HK-2 (cell line): ENCODE measurements around the gene CELA1.
A peak's percentile ranks its signal among the peaks of the same experiment; 100 is the strongest.
"Not testable (repeated sequence)": the region's sequence is repeated elsewhere in the genome, so short reads cannot be mapped to it uniquely, and the experiment has no call there.

ENCODE experiments used
- DNase-seq: peaks from one replicate; pipeline ENCODE4 v3.0.0-alpha.2; 2018; ENCODE audit not compliant: unreplicated experiment

Gene CELA1

DNA sequence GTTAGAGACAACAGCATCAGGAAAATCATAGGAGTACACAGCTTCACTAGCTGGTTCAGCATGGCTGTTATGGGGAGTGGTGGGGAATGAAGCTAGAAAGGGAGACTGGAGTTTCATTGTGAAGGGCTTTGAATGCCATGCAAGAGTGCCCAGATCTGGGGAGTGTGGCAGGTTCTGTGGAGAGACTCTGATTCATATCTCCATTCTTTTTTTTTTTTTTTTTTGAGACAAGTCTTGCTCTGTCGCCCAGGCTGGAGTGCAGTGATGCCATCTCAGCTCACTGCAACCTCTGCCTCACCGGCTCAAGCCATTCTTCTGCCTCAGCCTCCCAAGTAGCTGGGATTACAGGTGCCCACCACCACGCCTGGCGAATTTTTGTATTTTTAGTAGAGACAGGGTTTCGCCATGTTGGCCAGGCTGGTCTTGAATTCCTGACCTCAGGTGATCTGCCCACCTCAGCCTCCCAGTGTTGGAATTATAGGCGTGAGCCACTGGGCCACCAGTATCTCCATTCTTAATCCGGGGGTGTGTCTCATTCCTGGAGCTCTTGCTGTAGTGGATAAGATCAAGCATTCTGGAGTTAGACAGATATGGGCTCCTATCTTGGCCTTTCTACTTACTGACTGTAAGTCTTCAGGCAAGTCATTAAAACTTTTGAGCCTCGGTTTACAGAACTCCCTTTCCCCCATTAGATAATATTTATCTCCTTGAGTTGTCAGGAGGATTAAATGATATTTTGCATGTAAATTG lies 28.2 kb downstream of the CELA1 start:
- DNase-seq: not testable (repeated sequence)

DNA sequence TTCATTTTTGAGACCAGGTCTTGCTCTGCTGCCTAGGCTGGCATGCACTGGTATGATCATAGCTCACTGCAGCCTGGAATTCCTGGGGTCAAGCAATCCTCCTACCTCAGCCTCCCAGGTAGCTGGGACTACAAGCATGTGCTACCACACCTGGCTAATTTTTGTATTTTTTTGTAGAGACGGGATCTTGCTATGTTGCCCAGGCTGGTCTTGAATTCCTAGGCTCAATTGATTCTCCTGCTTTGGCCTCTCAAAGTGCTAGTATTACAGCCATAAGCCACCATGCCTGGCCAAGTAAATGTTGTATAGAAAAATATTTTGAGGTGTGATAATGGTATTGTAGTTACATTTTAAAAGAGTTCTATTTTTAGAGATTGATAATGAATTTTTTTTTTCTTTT lies 35.1 kb downstream of the CELA1 start:
- DNase-seq: no peak

DNA sequence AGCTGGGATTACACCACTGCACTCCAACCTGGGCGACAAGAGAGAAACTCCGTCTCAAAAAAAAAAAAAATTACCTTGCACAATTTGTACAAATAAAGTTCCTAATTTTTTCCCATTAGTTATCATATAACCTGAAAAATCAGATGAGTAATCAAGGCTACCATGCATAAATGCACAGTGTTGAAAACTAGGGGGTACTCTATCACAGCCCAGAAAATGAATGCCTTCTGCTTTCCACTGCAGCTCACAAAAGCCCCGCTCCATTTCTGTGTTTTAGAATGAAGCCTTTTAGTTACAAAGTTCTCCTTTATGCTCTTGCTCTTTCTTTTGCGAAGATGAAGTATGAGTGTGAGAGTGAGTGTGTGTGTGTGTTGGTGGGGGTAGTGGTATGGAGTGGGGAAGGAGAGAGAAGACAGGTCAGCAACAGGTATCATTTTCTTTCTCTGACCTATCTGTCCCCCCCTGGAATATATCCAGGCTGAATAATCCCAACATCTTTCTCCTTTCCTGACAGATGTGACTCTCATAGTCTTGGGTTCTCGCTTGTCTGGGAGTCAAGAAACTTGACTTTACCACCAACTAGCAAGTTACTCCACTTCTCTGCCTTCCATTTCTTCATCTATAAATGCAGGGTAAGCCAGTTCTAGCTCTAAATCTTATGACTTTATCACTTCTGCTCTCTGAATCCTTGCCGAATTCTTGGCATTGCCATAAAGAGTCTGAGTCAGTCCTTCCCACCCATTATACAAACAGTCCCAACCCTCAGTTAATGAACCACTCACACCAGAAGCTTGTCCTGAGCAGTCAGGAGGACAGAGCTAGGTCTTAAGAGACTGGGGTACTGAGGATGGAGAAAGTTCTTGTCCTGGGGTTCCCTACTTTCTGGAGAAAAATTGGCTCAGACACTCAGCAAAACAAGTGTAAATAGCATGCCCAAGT lies 38.6 kb downstream of the CELA1 start:
- DNase-seq: peak; percentile 14

DNA sequence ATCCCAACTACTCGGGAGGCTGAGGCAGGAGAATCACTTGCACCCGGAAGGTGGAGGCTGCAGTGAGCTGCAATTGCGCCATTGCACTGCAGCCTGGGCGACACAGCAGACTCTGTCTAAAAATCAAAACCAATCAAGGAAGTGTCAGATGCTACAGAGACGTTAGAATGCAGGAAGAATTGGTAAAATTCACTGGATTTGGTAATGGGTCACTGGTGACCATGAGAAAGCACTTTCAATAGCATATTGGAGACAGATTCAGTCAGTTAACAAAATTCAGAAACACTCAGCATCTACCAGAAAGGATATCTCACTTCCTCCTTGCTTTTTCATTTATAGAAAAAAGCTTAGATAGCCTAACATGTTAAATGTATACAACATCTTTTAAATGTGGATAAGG lies 40.0 kb downstream of the CELA1 start:
- DNase-seq: no peak

DNA sequence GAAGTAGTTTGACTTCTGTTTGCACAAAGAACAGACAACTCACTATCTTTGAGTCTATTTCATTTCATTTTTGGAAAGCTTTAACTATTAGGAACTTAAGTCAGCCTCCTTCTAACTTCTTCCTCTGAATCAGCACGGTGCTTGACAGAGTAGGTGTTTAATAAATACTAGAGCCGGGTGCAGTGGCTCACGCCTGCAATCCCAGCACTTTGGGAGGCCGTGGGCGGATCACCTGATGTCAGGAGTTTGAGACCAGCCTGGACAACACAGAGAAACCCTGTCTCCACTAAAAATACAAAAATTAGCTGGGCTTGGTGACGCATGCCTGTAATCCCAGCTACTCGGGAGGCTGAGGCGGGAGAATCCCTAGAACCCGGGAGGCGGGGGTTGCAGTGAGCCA lies 45.7 kb downstream of the CELA1 start:
- not testable (repeated sequence) for DNase-seq

DNA sequence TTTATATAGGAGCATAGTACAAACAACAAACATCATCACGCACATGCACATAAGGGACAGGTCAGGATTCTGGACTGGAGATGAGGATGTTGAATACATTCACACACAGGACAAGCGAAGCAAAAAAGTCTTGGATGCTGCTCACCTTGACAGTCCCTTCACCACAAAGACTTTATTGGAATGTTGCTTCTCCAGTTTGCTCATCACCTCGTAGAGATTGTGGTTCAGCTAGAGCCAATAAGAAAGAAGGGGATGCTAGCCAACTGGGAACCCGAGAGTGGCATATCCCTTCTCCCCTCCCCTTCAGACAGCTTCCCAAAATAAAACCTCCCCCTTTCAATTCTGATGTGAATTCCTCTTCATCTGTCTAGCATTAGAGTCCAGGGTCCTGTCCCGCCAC lies 50.8 kb downstream of the CELA1 start:
- no peak for DNase-seq

DNA sequence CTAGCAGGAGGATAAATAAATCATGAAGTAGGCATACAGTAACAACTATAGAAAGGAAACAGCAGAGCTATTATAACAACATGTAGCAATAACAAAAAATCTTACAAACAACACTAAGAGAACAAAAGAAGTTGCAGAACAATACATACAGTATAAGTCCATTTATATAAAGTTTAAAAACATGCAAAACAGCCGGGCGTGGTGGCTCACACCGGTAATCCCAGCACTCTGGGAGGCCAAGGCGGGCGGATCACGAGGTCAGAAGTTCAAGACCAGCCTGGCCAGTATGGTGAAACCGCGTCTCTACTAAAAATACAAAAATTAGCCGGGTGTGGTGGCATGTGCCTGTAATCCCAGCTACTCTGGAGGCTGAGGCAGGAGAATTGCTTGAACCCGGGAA lies 52.4 kb downstream of the CELA1 start:
- DNase-seq: not testable (repeated sequence)

DNA sequence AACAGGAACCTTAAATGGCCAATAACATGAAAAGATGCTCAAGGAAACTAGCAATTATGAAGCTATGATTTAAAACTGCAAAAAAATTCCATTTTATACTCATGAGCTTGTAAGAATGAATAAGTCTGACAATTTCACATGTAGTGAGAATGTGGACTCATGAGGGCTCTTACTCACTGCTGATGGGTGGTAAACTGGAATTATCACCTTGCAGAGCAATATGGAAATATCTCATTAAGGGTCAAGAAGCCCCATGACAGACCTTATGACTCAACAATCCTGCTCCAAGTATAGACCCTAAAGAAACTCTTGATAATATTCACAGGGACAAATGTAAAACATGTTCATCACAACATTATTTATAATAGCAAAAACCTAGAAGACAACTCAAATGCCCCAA lies 52.8 kb downstream of the CELA1 start:
- DNase-seq: no peak

DNA sequence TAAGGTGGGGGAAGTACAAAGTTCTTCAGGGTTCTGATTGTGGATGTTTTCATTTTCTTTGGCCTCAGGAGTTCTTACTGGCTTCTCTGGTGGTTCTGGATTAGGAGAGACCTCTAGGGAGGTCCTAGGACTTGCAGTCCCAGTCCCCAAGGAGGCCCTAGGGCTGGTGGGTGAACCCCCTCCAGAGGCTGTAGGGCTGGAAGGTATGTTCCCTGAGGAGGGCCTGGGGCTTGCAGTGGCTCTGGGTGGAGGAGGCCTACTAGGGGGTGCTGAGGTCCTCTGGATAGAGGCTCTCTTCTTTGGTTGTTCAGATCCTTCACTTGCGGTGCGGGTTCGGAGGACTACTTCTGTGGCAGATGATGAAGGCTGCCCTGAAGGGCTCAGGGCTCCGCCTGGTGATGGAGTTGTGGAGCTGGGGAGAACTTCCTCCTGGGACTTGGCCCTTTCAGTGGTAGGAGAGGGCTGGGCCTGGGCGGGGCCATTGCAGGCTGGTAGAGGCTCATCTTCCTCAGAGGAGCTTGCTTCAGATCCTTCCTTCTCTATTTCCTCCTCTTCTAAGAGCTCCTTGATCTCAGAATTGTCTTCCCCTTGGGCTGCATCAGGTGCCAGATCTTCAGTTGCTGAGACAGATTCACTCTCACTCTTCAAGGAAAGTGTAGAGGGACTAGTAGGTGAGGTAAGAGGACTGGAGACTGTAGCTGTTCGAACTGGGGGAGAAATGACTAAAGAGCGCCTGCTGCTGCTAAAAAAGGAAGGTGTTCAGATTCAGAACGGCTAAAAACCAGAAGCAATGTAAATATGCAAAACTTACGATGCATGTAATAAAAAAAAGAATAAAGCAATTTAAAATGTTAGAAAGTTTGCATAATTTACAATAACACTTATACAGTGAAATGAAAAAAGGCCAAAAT lies 54.6 kb downstream of the CELA1 start:
- not testable (repeated sequence) for DNase-seq

DNA sequence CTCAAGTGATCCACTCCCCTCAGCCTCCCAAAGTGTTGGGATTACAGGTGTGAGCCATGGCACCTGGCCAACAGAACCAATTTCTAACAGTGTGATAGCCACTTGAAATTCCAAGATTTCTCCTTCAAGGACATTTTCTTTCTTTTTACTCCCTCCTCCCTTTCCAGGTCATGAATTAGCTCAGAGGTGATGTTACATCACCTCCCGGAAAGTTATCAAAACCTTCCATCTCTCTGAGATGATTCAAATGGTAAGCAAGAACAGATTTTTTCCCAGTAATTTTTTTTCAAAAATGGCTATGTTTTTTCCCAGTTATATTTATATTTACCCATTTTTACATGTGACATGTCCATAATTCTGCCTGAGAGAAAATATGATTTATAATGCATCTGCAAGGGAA lies 60.6 kb downstream of the CELA1 start:
- DNase-seq: no peak

DNA sequence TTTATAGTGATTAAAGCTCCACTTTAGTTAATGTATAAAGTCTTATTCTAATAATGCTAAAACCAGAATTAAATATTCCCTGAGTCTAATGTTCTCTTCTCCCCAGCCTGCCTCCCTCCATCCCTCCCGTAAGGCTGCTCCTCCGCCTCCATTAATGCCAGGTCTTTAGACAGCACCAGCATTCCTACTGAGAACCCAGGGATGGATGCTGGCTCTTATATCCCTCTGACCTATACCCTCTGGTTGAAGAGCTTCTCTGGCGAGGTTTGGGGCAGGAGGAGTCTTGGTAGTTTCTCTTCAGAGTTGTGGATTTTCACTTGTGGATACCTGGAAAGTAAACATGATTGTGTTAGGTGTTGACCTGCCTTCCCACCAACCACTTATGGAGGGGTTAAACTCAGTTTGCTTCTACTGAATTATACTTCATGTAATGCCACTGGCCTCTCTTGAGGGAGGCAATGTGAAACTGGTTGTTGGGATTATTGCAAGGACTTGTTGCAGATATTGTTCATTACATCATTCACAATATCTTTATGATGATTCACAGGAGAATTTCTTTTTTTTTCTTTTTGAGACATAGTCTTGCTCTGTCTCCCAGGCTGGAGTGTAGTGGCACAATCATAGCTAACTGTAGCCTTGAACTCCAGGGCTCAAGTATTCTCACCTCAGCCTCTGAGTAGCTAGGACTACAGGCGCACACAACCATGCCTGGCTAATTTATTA lies 65.1 kb downstream of the CELA1 start:
- no peak for DNase-seq
